GM12873 (cell line): ENCODE results near the gene PIP4P1.

ENCODE experiments used
- CTCF ChIP-seq: IDR thresholded peaks from 2 replicates; pipeline ENCODE4 v1.5.1; 2012; ENCODE audit warnings: low read depth, mild to moderate bottlenecking, moderate library complexity, low read length, control low read depth; ENCODE audit not compliant: insufficient read depth; ENCODE audit errors: missing control alignments

Gene PIP4P1

GRCh38 chr14:20485900-20486299, 24.7 kb upstream of the PIP4P1 start:
- TF ChIP-seq CTCF = no peak

- TF ChIP-seq CTCF = no peak
Observed at GRCh38 chr14:20482382-20482781, 21.1 kb upstream of the PIP4P1 start.

GRCh38 chr14:20478894-20479293, 17.7 kb upstream of the PIP4P1 start:
- TF ChIP-seq CTCF = no peak

- no peak for TF ChIP-seq CTCF
Observed at GRCh38 chr14:20477211-20477876, 16.1 kb upstream of the PIP4P1 start.

- TF ChIP-seq CTCF = no peak
Observed at GRCh38 chr14:20476776-20477175, 15.5 kb upstream of the PIP4P1 start.

DNA sequence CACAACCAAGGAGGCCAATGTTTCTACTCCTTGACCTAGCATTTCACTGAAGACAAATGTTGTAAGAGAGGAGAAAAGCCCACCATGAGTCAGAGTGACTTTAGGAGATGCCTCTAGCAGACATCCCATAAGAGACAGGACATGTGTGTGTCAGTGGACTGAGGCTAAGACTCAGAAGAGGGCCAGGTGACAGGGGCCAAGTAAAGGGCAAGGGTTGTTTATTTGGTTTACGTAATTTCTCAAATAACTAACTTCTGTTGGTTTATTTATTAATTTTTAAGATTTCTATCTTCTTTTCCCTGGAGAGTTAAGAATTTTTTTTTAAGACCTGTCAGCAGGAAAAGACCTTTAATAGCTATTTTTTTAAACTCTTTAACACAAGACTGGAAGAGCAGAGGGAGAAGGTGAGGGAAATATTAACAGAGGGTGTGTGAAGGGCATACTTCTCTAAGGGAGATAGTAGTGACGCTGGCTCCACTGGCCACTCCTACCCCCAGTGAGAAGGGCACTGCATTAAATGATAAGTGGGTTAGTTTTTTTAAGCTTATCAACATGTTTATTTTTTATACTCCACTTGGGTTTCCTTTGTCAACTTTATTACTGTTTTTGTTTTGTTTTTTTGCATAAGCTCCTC, 11.4 kb upstream of the PIP4P1 start:
- TF ChIP-seq CTCF = no peak

DNA sequence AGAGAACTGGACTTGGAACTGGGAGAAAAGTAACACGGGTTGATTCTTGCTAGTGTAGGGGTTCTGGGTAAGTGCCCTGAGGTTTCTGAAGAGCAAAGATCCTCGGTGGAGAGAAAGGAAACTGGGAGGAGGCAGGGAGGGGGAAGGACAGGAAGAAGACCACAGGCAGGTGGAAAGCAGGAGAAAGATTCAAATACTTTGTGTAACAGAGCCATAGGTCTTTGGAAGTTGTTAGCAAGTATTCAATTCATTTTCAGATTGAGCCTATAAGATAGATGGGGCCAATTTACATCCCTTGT, 9.3 kb upstream of the PIP4P1 start:
- no peak for TF ChIP-seq CTCF
